Astrocyte (in vitro differentiated cells and primary cell): ENCODE measurements around the gene CELA3B. TPM values are rescaled to one million over a fixed set of nuclear protein-coding genes. Genes with fewer than 3 reads are reported as not detected.

ENCODE experiments used
- DNase-seq: peaks from one replicate; pipeline ENCODE4 v3.0.0-alpha.2; 2010; ENCODE audit warnings: low read depth
- FAIRE-seq: peaks from 2 replicates; lab custom pipeline; 2011; peaks lifted over from hg19 to GRCh38; lab: Jason Lieb, UNC
- H2AFZ ChIP-seq: 2 replicates; pipeline ENCODE4 v1.6.0; 2012; ENCODE audit warnings: low read depth, low read length, inconsistent platforms
- H3K27ac ChIP-seq: 2 replicates; pipeline ENCODE4 v1.5.1; 2011; ENCODE audit warnings: low read depth, low read length, inconsistent platforms
- H3K27me3 ChIP-seq: 2 replicates; pipeline ENCODE4 v1.6.0; 2011; ENCODE audit warnings: low read length, inconsistent platforms; ENCODE audit not compliant: insufficient read depth
- H3K36me3 ChIP-seq: 2 replicates; pipeline ENCODE4 v1.5.1; 2011; ENCODE audit warnings: low read length, inconsistent platforms; ENCODE audit not compliant: insufficient read depth
- H3K4me1 ChIP-seq: 2 replicates; pipeline ENCODE4 v1.5.1; 2011; ENCODE audit warnings: low read length, inconsistent platforms; ENCODE audit not compliant: insufficient read depth
- H3K4me2 ChIP-seq: 2 replicates; pipeline ENCODE4 v1.6.0; 2012; ENCODE audit warnings: low read length, inconsistent platforms
- H3K4me3 ChIP-seq: 2 replicates; pipeline ENCODE4 v1.5.1; 2011; ENCODE audit warnings: low read depth, mild to moderate bottlenecking, low read length, inconsistent platforms; ENCODE audit not compliant: insufficient read depth
- H3K79me2 ChIP-seq: 2 replicates; pipeline ENCODE4 v1.6.0; 2012; ENCODE audit warnings: mild to moderate bottlenecking, low read length, inconsistent platforms; ENCODE audit not compliant: insufficient read depth
- H3K9ac ChIP-seq: 2 replicates; pipeline ENCODE4 v1.6.0; 2012; ENCODE audit warnings: mild to moderate bottlenecking, low read length, inconsistent platforms
- H3K9me3 ChIP-seq: 2 replicates; pipeline ENCODE4 v1.5.1; 2012; ENCODE audit warnings: low read depth, mild to moderate bottlenecking, low read length, inconsistent platforms; ENCODE audit not compliant: insufficient read depth
- H4K20me1 ChIP-seq: 2 replicates; pipeline ENCODE4 v1.6.0; 2012; ENCODE audit warnings: low read length, inconsistent platforms; ENCODE audit not compliant: insufficient read depth
- H3K27ac Mint-ChIP-seq: one replicate; pipeline ENCODE4 v1.8.0; 2021; ENCODE audit warnings: mild to moderate bottlenecking, mixed read lengths; ENCODE audit not compliant: unreplicated experiment
- H3K27me3 Mint-ChIP-seq: one replicate; pipeline ENCODE4 v1.8.0; 2021; ENCODE audit warnings: low read depth, mixed read lengths; ENCODE audit not compliant: unreplicated experiment
- H3K36me3 Mint-ChIP-seq: one replicate; pipeline ENCODE4 v1.8.0; 2021; ENCODE audit warnings: low read depth, mixed read lengths; ENCODE audit not compliant: unreplicated experiment
- H3K4me1 Mint-ChIP-seq: one replicate; pipeline ENCODE4 v1.8.0; 2021; ENCODE audit warnings: low read depth, mixed read lengths; ENCODE audit not compliant: unreplicated experiment
- H3K4me3 Mint-ChIP-seq: one replicate; pipeline ENCODE4 v1.8.0; 2021; ENCODE audit warnings: mild to moderate bottlenecking, moderate library complexity, mixed read lengths; ENCODE audit not compliant: unreplicated experiment
- H3K9me3 Mint-ChIP-seq: one replicate; pipeline ENCODE4 v1.8.0; 2021; ENCODE audit warnings: mild to moderate bottlenecking, mixed read lengths; ENCODE audit not compliant: unreplicated experiment
- CTCF ChIP-seq: IDR thresholded peaks from 2 replicates; pipeline ENCODE4 v1.5.1; 2011; ENCODE audit warnings: low read depth, mild to moderate bottlenecking, inconsistent platforms, low read length, moderate library complexity; ENCODE audit not compliant: insufficient read depth
- EZH2 ChIP-seq: IDR thresholded peaks from 2 replicates; pipeline ENCODE4 v1.6.1; 2012; ENCODE audit warnings: mild to moderate bottlenecking, low read length, inconsistent platforms; ENCODE audit not compliant: insufficient read depth
- total RNA-seq: library from RNA; stranded (reverse); gene quantifications from 2 replicates; pipeline ENCODE4 v1.2.1, GENCODE V29; 2021

The CELA3B gene
- total RNA-seq, 1 donor from 2014 or later: not detected

GRCh38 chr1:21930629-21931170 lies 46.1 kb upstream of the CELA3B start:
- H3K4me3 ChIP-seq: no peak overlapping the region
- FAIRE-seq (no peak), DNase-seq (no peak)
- H4K20me1 ChIP-seq: peaks cover 43% of the 10 kb centered on the region
- H3K27me3 Mint-ChIP-seq: no peaks in the 10 kb centered on the region
- H3K4me1 ChIP-seq: peaks cover 66% of the 10 kb centered on the region
- peak overlapping the region; percentile 65 for H3K4me3 Mint-ChIP-seq
- peaks cover 97% of the 10 kb centered on the region for H3K79me2 ChIP-seq
- no peak for TF ChIP-seq CTCF
- TF ChIP-seq EZH2: no peak
- peak overlapping the region; percentile 94 for H3K27ac Mint-ChIP-seq
- H3K9me3 ChIP-seq: no peaks in the 10 kb centered on the region
- peaks cover 4% of the 10 kb centered on the region for H3K36me3 ChIP-seq
- peaks cover 53% of the 10 kb centered on the region for H3K4me1 Mint-ChIP-seq
- no peak overlapping the region for H2AFZ ChIP-seq
- no peaks in the 10 kb centered on the region for H3K27me3 ChIP-seq
- H3K9ac ChIP-seq: peak overlapping the region; percentile 73
- H3K27ac ChIP-seq: peak overlapping the region; percentile 85
- H3K4me2 ChIP-seq: peak overlapping the region; percentile 73
- H3K9me3 Mint-ChIP-seq: no peaks in the 10 kb centered on the region
- H3K36me3 Mint-ChIP-seq: peaks cover 10% of the 10 kb centered on the region

- H3K4me3 Mint-ChIP-seq: peak overlapping the region; percentile 65
Observed at GRCh38 chr1:21931171-21932093, 45.4 kb upstream of the CELA3B start.

More at GRCh38 chr1:21931171-21932093, 45.4 kb upstream of the CELA3B start:
- Histone ChIP-seq H4K20me1 (peaks cover 42% of the 10 kb centered on the region), H3K27ac (peak overlapping the region; percentile 85), H3K4me3 (no peak overlapping the region), H3K4me2 (peak overlapping the region; percentile 73), H3K27me3 (no peaks in the 10 kb centered on the region), H3K4me1 (peaks cover 66% of the 10 kb centered on the region), H3K36me3 (peaks cover 4% of the 10 kb centered on the region), H2AFZ (no peak overlapping the region), H3K9me3 (no peaks in the 10 kb centered on the region), H3K79me2 (peaks cover 98% of the 10 kb centered on the region), H3K9ac (peak overlapping the region; percentile 73)
- Mint-ChIP-seq H3K9me3 (no peaks in the 10 kb centered on the region), H3K27me3 (no peaks in the 10 kb centered on the region), H3K36me3 (peaks cover 10% of the 10 kb centered on the region), H3K4me1 (peaks cover 51% of the 10 kb centered on the region), H3K27ac (peak overlapping the region; percentile 94)
- TF ChIP-seq CTCF: no peak
- TF ChIP-seq EZH2: no peak
- DNase-seq: peak; percentile 91
- no peak for FAIRE-seq
